Vagina (tissue), 2 donors: Measurements from ENCODE around the gene PPM1G. TPM values are rescaled to one million over a fixed set of nuclear protein-coding genes. Genes with fewer than 3 reads are reported as not detected.

Source experiments
- DNase-seq, 2 donors: peaks; one replicate each; pipeline ENCODE4 v3.0.0-alpha.2; 2017; ENCODE audit errors: extremely low spot score in 2 of 2
- H3K27ac ChIP-seq: fragments of 200-600 bp; sonication (generic); one replicate; pipeline ENCODE4 v1.5.1; 2019
- H3K27me3 ChIP-seq: fragments of 200-600 bp; sonication (generic); one replicate; pipeline ENCODE4 v1.5.1; 2019
- H3K36me3 ChIP-seq, 2 donors: fragments of 200-600 bp; sonication (generic); one replicate each; pipeline ENCODE4 v1.5.1; 2017 to 2019
- H3K4me1 ChIP-seq: fragments of 200-600 bp; sonication (generic); one replicate; pipeline ENCODE4 v1.5.1; 2019
- H3K4me3 ChIP-seq, 2 donors: fragments of 200-600 bp; sonication (generic); 1 replicate in 1 of 2; 2 replicates in 1 of 2; pipeline ENCODE4 v1.5.1; 2016 to 2019
- H3K9me3 ChIP-seq: fragments of 200-600 bp; sonication (generic); one replicate; pipeline ENCODE4 v1.5.1; 2019
- POLR2A ChIP-seq, 2 donors: fragments of 450-650 bp; IDR thresholded peaks; one replicate each; pipeline ENCODE4 v1.6.1; 2017; ENCODE audit warnings: antibody characterized with exemption in 2 of 2, mild to moderate bottlenecking in 2 of 2, moderate library complexity in 2 of 2
- POLR2AphosphoS5 ChIP-seq, 2 donors: sonication (generic); formaldehyde crosslinking; IDR thresholded peaks; one replicate each; pipeline ENCODE4 v1.9.0; 2017; ENCODE audit warnings: antibody characterized with exemption in 2 of 2, mild to moderate bottlenecking in 2 of 2, low read depth in 1 of 2; ENCODE audit not compliant: insufficient read depth in 1 of 2
- intact Hi-C: fragments of 100-400 bp; cut with DNase I; formaldehyde crosslinking; loops from one replicate; pipeline ENCODE4 v1.15.1; 2023
- total RNA-seq: library from RNA; depleted of rRNA; stranded (reverse); fragments of >200 nt; gene quantifications from one replicate; pipeline ENCODE4 v1.2.3, GENCODE V29; 2016
- TF ChIP-seq, protein P1 (sequence below), 3 experiments: fragments of 450-650 bp in 2 of 3; fragments of 200-600 bp in 1 of 3; sonication (generic) in 1 of 3; IDR thresholded peaks; one replicate each; pipeline ENCODE4 v1.5.1; 2017 to 2019; ENCODE audit warnings: antibody characterized with exemption in 3 of 3, mild to moderate bottlenecking in 2 of 3, moderate library complexity in 2 of 3

PPM1G gene
- total RNA-seq, 1 donor from 2014 or later = 45.4 TPM

DNA sequence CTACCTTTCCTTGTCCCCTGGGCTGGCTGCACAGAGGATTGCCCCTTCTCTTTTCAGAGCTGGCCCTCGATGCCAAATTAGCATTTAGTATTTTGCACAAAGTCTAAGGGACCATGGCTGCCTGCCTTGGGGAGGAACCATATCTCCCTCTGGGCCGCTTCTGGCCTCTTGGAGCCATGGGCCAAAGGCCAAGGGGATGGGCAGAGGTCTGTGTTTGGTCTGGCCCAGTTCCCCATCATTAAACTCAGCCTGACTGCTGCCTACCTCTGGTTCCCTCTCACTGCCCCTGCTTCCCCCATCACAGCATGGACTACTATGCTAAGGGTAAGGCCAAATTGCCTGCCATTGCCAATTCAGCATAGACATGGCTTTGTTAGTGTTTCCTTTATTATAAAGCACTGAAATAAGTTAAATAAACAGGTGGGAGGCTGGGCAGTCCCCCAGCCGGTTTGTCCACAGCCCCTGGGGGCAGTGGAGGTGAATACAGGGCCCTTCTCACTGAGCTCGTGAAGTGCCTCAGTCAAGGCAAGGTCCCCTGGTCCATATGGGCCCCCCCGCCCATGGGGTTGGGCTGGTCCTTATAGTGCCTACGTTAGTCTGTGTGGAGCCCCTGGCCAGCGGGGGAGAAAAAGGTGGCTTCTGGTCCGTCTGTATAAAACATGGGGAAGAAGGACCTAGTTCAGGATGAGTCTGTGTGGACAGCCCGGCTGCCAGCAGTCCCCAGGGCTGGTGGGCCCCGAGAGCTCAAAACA, 32.3 kb downstream of the PPM1G start:
- H3K27me3 ChIP-seq = no peaks in the 10 kb centered on the region
- no peak overlapping the region for H3K27ac ChIP-seq
- peaks cover 0 to 57% of the 10 kb centered on the region in 2 donors for H3K36me3 ChIP-seq
- H3K9me3 ChIP-seq = no peaks in the 10 kb centered on the region
- DNase-seq = no peak
- intact Hi-C loops = no loop called here
- no peak overlapping the region for H3K4me3 ChIP-seq
- TF ChIP-seq, protein P1, sequence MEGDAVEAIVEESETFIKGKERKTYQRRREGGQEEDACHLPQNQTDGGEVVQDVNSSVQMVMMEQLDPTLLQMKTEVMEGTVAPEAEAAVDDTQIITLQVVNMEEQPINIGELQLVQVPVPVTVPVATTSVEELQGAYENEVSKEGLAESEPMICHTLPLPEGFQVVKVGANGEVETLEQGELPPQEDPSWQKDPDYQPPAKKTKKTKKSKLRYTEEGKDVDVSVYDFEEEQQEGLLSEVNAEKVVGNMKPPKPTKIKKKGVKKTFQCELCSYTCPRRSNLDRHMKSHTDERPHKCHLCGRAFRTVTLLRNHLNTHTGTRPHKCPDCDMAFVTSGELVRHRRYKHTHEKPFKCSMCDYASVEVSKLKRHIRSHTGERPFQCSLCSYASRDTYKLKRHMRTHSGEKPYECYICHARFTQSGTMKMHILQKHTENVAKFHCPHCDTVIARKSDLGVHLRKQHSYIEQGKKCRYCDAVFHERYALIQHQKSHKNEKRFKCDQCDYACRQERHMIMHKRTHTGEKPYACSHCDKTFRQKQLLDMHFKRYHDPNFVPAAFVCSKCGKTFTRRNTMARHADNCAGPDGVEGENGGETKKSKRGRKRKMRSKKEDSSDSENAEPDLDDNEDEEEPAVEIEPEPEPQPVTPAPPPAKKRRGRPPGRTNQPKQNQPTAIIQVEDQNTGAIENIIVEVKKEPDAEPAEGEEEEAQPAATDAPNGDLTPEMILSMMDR (IDR thresholded peaks at IDR 0.05) = no peak
- no peak for TF ChIP-seq POLR2A (IDR thresholded peaks at IDR 0.05)
- TF ChIP-seq POLR2AphosphoS5 (IDR thresholded peaks at IDR 0.05; ENCODE audit: insufficient read depth in 1 of 2, low read depth in 1 of 2) = no peak
- H3K4me1 ChIP-seq = peaks cover 29% of the 10 kb centered on the region

- TF ChIP-seq POLR2AphosphoS5 (IDR thresholded peaks at IDR 0.05; ENCODE audit: insufficient read depth in 1 of 2, low read depth in 1 of 2) (no peak), POLR2A (IDR thresholded peaks at IDR 0.05) (no peak)
- TF ChIP-seq, protein P1 (IDR thresholded peaks at IDR 0.05) = no peak
- intact Hi-C loops = no loop called here
- Histone ChIP-seq H3K4me1 (peaks cover 36% of the 10 kb centered on the region), H3K27me3 (no peaks in the 10 kb centered on the region), H3K27ac (no peak overlapping the region), H3K9me3 (no peaks in the 10 kb centered on the region), H3K36me3 (peaks cover 0 to 55% of the 10 kb centered on the region in 2 donors), H3K4me3 (no peak overlapping the region)
- no peak for DNase-seq
Measured at GRCh38 chr2:27376151-27376865, 33.1 kb downstream of the PPM1G start.

DNA sequence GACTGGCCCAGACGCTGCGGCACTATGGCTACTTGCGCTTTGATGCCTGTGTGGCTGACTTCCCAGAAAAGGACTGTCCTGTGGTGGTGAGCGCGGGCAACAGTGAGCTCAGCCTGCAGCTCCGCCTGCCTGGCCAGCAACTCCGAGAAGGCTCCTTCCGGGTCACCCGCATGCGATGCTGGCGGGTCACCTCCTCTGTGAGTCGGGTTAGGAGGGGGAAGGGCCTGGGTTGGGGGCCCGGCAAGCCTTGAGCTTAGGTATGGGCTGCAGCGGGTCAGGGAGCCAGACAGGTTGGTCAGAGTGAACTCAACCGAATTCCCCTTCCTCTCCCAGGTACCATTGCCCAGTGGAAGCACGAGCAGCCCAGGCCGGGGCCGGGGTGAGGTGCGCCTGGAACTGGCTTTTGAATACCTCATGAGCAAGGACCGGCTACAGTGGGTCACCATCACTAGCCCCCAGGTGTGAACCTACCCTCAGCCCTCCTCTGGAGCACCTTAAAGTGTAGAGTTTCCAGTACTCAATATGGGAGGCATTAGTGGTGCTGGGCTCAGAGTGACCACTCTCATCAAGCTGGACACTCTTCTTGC, 33.8 kb downstream of the PPM1G start:
- H3K27ac ChIP-seq = no peak overlapping the region
- no peaks in the 10 kb centered on the region for H3K27me3 ChIP-seq
- H3K4me1 ChIP-seq = peaks cover 34% of the 10 kb centered on the region
- H3K36me3 ChIP-seq = peaks cover 0 to 55% of the 10 kb centered on the region in 2 donors
- DNase-seq = no peak
- TF ChIP-seq POLR2A (IDR thresholded peaks at IDR 0.05) (no peak), POLR2AphosphoS5 (IDR thresholded peaks at IDR 0.05; ENCODE audit: insufficient read depth in 1 of 2, low read depth in 1 of 2) (no peak)
- TF ChIP-seq, protein P1 (IDR thresholded peaks at IDR 0.05) = no peak
- no peak overlapping the region for H3K4me3 ChIP-seq
- intact Hi-C loops = no loop called here
- H3K9me3 ChIP-seq = no peaks in the 10 kb centered on the region

DNA sequence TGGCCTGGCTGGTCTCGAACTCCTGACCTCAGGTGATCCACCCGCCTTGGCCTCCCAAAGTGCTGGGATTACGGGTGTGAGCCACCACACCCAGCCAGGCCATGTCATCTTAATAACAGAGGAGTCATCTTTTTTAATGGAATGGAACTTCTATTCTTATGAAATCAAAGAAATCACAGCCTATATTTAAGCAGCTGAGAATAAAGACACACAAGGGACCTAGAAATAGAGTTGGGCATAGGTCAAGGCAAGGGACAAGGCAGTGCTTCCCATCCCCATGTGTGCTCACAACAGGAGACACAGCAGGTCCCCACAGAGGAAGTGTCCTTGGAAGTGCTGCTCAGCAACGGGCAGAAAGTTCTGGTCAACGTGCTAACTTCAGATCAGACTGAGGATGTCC, 35.8 kb downstream of the PPM1G start:
- TF ChIP-seq, protein P1 (IDR thresholded peaks at IDR 0.05) = no peak
- no peak for TF ChIP-seq POLR2AphosphoS5 (IDR thresholded peaks at IDR 0.05; ENCODE audit: insufficient read depth in 1 of 2, low read depth in 1 of 2)
- TF ChIP-seq POLR2A (IDR thresholded peaks at IDR 0.05) = no peak
- Histone ChIP-seq H3K27me3 (no peaks in the 10 kb centered on the region), H3K9me3 (no peaks in the 10 kb centered on the region), H3K4me1 (peaks cover 32% of the 10 kb centered on the region), H3K4me3 (no peak overlapping the region), H3K36me3 (peaks cover 0 to 55% of the 10 kb centered on the region in 2 donors), H3K27ac (no peak overlapping the region)
- no peak for DNase-seq
- intact Hi-C loops = no loop called here
